HG03064 (cell line): Measurements from ENCODE around the gene VASN.

ENCODE experiments used
- ATAC-seq: cut with Tn5 transposase; IDR thresholded peaks from one replicate; pipeline ENCODE4 v1.9.1; 2021; ENCODE audit warnings: low read depth; ENCODE audit not compliant: unreplicated experiment

The VASN gene

DNA sequence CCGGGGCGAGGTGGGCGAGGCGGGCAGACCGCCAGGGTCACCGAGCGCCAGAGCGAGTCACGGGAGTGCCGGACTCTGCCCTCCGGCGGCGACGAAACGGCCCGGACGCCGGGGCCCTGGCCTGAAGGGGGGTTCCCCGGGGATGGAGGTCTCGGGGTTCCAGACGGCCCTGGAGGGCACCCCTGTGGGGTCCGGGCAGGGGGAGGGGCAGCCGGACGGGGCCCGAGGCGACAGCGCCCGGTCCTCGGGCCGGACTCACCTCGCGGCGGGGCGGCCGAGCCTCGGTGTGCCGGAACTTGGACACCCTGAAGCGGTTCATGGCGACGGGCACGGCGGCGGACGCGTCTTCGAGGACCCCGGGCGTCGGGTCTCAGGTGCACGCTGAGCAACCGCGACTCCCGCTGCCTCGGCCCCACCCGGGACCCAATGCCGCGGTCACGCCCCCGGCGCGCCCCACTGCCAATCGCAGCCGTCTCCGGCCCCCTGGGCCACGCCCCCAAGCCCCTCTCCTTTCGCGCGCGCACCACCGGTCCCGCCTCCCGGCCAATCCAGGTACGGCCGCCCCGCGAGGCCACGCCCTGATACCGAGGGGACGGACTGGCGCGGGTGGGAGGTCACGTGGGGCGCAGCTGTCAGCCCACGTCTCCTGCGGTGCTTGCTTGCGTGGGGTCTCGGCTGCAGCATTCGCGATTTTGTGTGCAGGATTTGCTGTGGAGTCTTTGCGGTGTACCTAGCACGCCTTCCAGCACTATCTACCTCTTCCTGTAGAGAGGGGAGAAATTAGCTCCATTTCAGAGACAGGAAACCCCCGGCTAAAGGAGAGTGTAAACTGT lies 44.8 kb downstream of the VASN start, which contains the start of gene CORO7:
Gene CORO7 (minus strand): TSS at position 397 of the 833 bp plus-strand sequence. CDS start 78 bp downstream, at position 319.
- peak; percentile 48 for ATAC-seq

DNA sequence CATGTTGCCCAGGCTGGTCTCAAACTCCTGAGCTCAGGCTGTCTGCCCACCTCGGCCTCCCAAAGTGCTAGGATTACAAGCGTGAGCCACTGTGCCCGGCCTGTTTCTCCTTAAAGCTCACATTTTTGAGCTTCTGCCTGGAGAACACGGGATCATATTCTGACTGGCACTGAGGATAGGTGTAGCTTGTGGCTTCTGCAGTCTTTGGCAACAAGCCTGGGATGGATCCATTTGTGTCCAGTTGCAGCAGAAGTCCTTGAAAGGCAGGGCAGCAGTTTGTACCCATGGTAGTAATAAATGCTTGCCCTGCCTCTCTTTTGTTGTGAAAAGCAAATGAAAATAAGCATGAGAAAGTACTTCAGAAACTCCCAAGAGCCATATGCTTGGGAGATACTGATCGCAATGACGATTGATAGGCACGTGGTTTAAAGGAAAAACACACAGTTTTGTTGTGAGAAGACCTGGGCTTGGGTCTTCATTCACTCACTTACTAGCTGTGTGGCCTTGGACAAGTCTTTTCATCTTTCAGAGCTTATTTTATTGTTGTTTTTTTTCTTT lies 47.8 kb downstream of the VASN start:
- no peak for ATAC-seq

DNA sequence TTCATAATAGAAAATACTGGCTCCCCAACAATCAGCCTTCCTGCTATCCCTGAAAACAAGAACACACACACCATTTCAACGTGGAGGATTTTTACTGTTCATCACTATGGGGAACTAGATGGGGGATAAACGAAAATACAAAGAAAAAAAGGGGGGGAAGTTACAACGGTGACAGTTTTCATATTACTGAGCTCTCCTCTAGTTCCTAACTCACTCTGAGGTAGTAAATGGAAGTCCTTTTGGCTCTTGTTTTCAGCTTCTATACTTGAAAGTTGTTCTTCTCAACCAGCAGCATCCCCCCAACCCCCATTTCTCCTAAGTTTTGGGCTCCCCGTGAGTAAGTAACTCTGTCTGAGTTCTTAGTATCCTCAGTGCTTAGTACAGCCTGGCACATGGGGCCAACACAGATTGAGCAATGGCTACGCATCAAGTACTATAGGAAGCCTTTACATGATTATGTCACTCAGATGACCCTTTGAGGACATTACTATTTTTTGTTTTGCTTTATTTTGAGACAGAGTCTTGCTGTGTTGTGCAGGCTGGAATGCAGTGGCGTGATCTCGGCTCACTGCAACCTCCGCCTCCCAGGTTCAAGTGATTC lies 49.0 kb downstream of the VASN start:
- ATAC-seq: no peak

- ATAC-seq: peak; percentile 88
These were observed 53.9 kb downstream of the VASN start, which contains the start of gene DNAJA3 for GRCh38 chr16:4425378-4426020. DNAJA3 (plus strand) TSS chr16:4425868; CDS start chr16:4425882, 14 bp downstream.

GRCh38 chr16:4426021-4426684 lies 54.5 kb downstream of the VASN start:
- ATAC-seq: peak; percentile 33

DNA sequence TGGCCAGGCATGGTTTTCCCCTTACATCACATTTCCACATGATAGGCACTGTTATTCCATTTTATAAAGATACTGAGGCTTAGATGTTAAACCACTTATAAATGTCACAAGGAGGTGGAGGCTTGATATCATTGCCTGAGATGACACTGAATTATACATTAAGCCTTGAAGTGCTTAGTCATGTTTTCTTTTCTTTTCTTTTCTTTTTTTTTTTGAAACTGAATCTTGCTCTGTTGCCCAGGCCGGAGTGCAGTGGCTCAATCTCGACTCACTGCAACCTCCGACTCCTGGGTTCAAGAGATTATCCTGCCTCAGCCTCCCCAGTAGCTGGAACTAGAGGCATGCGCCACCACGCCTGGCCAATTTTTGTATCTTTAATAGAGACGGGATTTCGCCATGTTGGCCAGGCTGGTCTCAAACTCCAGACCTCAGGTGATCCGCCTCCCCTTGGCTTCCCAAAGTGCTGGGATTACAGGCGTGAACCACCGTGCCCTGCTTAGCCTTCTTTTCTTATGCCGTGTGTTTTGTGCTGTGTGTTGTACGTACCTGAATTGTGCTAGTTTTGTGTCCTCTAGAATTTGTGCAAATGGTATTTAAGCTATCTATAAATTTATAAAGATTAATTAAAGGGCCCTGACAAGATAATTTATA lies 55.2 kb downstream of the VASN start:
- ATAC-seq: no peak

DNA sequence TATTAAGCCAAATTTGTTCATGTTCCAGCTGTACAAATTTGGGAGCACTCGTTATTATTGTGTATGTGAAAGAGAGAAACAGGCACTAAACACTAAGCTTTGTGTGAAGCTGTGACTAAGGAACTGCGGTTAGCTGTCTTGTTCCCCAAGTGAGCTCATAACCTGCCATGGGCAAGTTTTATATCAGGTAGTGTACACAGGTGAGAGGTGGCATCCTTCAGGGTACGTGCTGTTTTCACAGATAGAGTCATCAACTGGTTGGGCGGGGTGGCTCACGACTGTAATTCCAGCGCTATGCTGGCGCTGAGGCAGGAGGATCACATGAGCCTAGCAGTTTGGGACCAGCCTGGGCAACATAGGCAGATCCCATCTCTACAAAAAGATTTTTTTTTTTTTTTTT lies 56.9 kb downstream of the VASN start:
- ATAC-seq: no peak

GRCh38 chr16:4431023-4431422 lies 59.4 kb downstream of the VASN start:
- no peak for ATAC-seq
